ENCODE results near the gene LRRFIP1. TPM values are rescaled to one million over a fixed set of nuclear protein-coding genes. Genes with fewer than 3 reads are reported as not detected.

LRRFIP1 gene
- total and polyA plus RNA-seq, 9 of the 15 experiments (the other 6 are each of a cell fraction or from before 2014, with no cell fraction given): 13.1 to 45.2 (median 31.3) TPM

DNA sequence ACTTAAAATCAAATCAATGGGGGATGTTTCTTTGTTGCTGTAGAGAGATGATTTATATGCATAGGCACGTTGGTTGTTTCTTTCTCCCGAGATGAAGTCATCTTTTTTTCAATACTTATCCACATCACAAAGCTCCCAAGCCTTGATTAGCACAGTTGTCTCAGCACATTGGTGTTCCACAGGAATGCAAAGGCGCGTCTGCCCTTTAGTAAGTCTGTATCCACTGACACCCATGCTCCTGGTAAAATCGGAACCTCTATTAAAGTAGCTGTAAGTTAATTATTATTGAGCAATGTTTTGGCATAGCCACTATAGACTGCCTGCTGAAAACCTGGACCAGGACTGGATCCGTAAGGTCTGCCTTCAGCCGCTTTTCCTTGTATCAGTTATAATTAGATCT lies 93.6 kb downstream of the LRRFIP1 start:
- H3K4me2 ChIP-seq (ENCODE audit: insufficient read depth, low read length): no peak overlapping the region
- WGBS (ENCODE audit: insufficient coverage, low coverage, missing lambda C conversion rate): 78% methylated on average over 7 of the region's 7 CpGs

More for the DNA sequence above, 93.6 kb downstream of the LRRFIP1 start:
- ChIA-PET POLR2A (interaction anchor here (0.7 kb wide), 2 partner anchors 10 to 16 kb away, joined by 3 read pairs; no protein-coding TSS in a partner anchor), CTCF (ENCODE audit: low intra/inter-chr PET ratio) (no interaction called here)
- in situ Hi-C loops (cut with MboI): no loop called here
- no peak for FAIRE-seq
- Histone ChIP-seq H3K4me1 (replicated peaks in 1 of 2; ENCODE audit: control insufficient read depth in 2 of 2, insufficient read depth in 2 of 2, low read length in 2 of 2) (peaks cover 3 to 5% of the 10 kb centered on the region in 2 experiments; a peak in 1 of 5 replicates), H3K9ac (ENCODE audit: insufficient read depth in 1 of 2, low read depth in 2 of 2, low read length in 2 of 2) (no peak overlapping the region), H3K9me1 (ENCODE audit: control insufficient read depth, insufficient read depth, low read length) (no peaks in the 10 kb centered on the region), H3K36me3 (ENCODE audit: control insufficient read depth, insufficient read depth, low read length) (0 out of 3 replicates have a peak, but pooled peaks cover 7% of the 10 kb centered on the region), H3K27ac (ENCODE audit: extremely low read depth, low read depth, low read length) (no peak overlapping the region), H4K20me1 (replicated peaks; ENCODE audit: control insufficient read depth, insufficient read depth, low read length) (0 out of 2 replicates have a peak, but pooled peaks cover 4% of the 10 kb centered on the region), H3K27me3 (ENCODE audit: control insufficient read depth in 2 of 2, insufficient read depth in 2 of 2, low read length in 2 of 2) (no peaks in the 10 kb centered on the region), H3K4me3 (no peak overlapping the region), H3K9me3 (replicated peaks; ENCODE audit: control insufficient read depth, insufficient read depth, low read depth, low read length) (no peaks in the 10 kb centered on the region), H3K79me2 (ENCODE audit: control insufficient read depth, insufficient read depth, low read length) (no peaks in the 10 kb centered on the region), H2AFZ (ENCODE audit: low read depth, low read length) (no peak overlapping the region)
- intact Hi-C loops (cut with micrococcal nuclease): no loop called here
- TF ChIP-seq ZFP1 (CRISPR knock-in tag; IDR thresholded peaks at IDR 0.05): no peak
- TF ChIP-seq MIER1 (IDR thresholded peaks at IDR 0.05; ENCODE audit: low read depth): no peak
- no peak for TF ChIP-seq ZNF584 (CRISPR knock-in tag; IDR thresholded peaks at IDR 0.05; ENCODE audit: low read depth)
- no peak for TF ChIP-seq PYGO2 (tag; IDR thresholded peaks at IDR 0.05)
- TF ChIP-seq RBM34 (IDR thresholded peaks at IDR 0.05; ENCODE audit: borderline replicate concordance, insufficient read depth, low read length): no peak
- TF ChIP-seq CBFA2T3 (IDR thresholded peaks at IDR 0.05): no peak
- TF ChIP-seq, protein P1, sequence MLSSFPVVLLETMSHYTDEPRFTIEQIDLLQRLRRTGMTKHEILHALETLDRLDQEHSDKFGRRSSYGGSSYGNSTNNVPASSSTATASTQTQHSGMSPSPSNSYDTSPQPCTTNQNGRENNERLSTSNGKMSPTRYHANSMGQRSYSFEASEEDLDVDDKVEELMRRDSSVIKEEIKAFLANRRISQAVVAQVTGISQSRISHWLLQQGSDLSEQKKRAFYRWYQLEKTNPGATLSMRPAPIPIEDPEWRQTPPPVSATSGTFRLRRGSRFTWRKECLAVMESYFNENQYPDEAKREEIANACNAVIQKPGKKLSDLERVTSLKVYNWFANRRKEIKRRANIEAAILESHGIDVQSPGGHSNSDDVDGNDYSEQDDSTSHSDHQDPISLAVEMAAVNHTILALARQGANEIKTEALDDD (IDR thresholded peaks at IDR 0.05): no peak
- no peak for TF ChIP-seq FOXA3 (CRISPR knock-in tag; conservative IDR thresholded peaks at IDR 0.05 in 1 of 2, IDR thresholded peaks at IDR 0.05 in 1 of 2)
- TF ChIP-seq, protein P2, sequence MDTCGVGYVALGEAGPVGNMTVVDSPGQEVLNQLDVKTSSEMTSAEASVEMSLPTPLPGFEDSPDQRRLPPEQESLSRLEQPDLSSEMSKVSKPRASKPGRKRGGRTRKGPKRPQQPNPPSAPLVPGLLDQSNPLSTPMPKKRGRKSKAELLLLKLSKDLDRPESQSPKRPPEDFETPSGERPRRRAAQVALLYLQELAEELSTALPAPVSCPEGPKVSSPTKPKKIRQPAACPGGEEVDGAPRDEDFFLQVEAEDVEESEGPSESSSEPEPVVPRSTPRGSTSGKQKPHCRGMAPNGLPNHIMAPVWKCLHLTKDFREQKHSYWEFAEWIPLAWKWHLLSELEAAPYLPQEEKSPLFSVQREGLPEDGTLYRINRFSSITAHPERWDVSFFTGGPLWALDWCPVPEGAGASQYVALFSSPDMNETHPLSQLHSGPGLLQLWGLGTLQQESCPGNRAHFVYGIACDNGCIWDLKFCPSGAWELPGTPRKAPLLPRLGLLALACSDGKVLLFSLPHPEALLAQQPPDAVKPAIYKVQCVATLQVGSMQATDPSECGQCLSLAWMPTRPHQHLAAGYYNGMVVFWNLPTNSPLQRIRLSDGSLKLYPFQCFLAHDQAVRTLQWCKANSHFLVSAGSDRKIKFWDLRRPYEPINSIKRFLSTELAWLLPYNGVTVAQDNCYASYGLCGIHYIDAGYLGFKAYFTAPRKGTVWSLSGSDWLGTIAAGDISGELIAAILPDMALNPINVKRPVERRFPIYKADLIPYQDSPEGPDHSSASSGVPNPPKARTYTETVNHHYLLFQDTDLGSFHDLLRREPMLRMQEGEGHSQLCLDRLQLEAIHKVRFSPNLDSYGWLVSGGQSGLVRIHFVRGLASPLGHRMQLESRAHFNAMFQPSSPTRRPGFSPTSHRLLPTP (IDR thresholded peaks at IDR 0.05; ENCODE audit: borderline replicate concordance, extremely low read depth, insufficient read length): no peak
- no peak for TF ChIP-seq GATAD2A (IDR thresholded peaks at IDR 0.05)
- TF ChIP-seq WHSC1 (IDR thresholded peaks at IDR 0.05; ENCODE audit: low read length): no peak
- TF ChIP-seq ZNF134 (CRISPR knock-in tag; conservative IDR thresholded peaks at IDR 0.05): no peak
- BruUV-seq (replicated peaks): no TSS peak
- no peak for ATAC-seq
- DNase-seq (ENCODE audit: extremely low read depth in 1 of 4, low spot score in 3 of 4): no peak

All from K562 (cell line).